ENCODE data around the gene ODAD2.

- TF ChIP-seq CTCF (IDR thresholded peaks at IDR 0.05 in 2 of 3, conservative IDR thresholded peaks at IDR 0.05 in 1 of 3; ENCODE audit: borderline replicate concordance in 1 of 3, insufficient read depth in 1 of 3, low read depth in 2 of 3, low read length in 2 of 3) (no peak), POLR2AphosphoS5 (IDR thresholded peaks at IDR 0.05; ENCODE audit: low read depth, low read length) (no peak), RAD21 (IDR thresholded peaks at IDR 0.05; ENCODE audit: low read depth) (no peak), YY1 (IDR thresholded peaks at IDR 0.05; ENCODE audit: extremely low read depth, insufficient replicate concordance, low read depth, low read length) (no peak), JUND (IDR thresholded peaks at IDR 0.05) (no peak), POLR2A (IDR thresholded peaks at IDR 0.05; ENCODE audit: borderline replicate concordance, extremely low read depth, insufficient read depth, insufficient read length) (no peak)
- TF ChIP-seq, protein P1, sequence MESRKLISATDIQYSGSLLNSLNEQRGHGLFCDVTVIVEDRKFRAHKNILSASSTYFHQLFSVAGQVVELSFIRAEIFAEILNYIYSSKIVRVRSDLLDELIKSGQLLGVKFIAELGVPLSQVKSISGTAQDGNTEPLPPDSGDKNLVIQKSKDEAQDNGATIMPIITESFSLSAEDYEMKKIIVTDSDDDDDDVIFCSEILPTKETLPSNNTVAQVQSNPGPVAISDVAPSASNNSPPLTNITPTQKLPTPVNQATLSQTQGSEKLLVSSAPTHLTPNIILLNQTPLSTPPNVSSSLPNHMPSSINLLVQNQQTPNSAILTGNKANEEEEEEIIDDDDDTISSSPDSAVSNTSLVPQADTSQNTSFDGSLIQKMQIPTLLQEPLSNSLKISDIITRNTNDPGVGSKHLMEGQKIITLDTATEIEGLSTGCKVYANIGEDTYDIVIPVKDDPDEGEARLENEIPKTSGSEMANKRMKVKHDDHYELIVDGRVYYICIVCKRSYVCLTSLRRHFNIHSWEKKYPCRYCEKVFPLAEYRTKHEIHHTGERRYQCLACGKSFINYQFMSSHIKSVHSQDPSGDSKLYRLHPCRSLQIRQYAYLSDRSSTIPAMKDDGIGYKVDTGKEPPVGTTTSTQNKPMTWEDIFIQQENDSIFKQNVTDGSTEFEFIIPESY (IDR thresholded peaks at IDR 0.05; ENCODE audit: extremely low read depth, insufficient replicate concordance, low read length): no peak
Observed at GRCh38 chr10:27804136-27804535, 194.7 kb downstream of the ODAD2 start.

Data from HCT116 (cell line).